Occipital lobe (tissue), 2 donors: ENCODE data around the gene CRABP2. TPM values are rescaled to one million over a fixed set of nuclear protein-coding genes. Genes with fewer than 3 reads are reported as not detected.

ENCODE experiments used
- DNase-seq: peaks from one replicate; lab custom pipeline; 2025; lab: John Stamatoyannopoulos, UW
- total RNA-seq: library from RNA; depleted of rRNA; stranded (reverse); fragments of >200 nt; gene quantifications from one replicate; pipeline ENCODE4 v1.2.3, GENCODE V29; 2014

Gene CRABP2
- total RNA-seq, 1 donor from 2014 or later: 3.1 TPM

- DNase-seq: peak; percentile 49
Observed at GRCh38 chr1:156709757-156710489, 4.5 kb upstream of the CRABP2 start.

GRCh38 chr1:156709031-156709430 lies 3.6 kb upstream of the CRABP2 start:
- no peak for DNase-seq

DNA sequence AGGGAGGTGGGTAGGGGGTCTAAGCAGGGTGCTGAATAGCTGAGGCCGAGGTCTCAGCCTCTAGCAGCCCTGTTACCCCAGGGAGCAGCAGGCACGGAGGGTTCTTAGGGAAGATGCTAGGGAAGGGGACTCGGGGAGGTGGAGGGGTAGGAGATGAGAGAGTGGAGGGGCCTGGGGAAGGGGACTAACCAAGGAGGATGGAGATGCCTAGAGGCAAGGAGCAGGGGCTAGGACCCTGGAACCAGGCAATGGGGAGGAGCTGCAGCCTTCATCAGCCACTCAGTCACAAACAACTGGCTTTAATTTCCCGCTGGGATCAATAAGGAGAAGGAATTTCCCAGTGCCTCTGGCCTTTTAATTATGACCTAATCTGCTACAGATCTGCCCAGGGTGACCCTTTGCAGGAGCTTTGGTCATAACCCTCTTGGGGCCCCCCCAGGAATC lies 2.9 kb upstream of the CRABP2 start:
- no peak for DNase-seq

DNA sequence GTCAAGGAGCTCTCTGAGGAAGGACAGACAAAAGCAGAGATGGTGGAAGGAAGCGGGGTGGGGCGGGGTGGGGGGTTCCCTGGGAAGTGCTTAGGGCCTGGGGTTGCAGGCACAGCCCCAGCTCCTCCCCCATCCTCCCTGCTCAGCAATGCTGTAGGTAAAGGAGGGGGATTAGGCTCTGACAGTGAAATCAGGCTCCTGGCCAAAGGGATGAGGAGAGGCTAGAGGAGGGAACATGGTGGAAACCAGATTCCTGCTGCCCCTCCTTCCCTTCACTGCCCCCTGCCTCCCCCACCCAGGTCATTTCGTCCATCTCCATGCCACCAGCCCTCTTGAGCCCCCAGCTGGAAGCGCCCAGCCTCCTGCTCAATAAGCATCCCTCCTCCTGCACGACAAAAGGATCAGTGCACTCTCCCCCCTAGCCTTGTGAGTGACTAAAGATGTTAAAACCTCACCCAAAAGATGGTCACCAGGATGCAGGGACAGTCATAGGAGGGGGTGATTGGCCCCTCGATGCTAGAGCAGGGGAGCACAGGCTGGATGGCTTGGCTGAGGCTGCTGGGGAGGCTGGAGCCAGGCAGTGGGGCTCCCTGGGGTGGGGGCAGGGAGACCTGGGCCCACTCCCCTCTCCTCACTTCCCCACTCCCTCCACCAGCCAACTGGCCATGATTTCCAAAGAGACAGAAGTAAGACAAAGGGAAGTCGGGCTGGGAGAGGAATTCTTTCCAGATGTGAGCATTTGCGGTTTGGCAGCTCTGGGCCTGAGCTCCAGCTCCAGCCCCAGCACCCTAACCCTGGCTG lies 2.2 kb upstream of the CRABP2 start:
- no peak for DNase-seq

DNA sequence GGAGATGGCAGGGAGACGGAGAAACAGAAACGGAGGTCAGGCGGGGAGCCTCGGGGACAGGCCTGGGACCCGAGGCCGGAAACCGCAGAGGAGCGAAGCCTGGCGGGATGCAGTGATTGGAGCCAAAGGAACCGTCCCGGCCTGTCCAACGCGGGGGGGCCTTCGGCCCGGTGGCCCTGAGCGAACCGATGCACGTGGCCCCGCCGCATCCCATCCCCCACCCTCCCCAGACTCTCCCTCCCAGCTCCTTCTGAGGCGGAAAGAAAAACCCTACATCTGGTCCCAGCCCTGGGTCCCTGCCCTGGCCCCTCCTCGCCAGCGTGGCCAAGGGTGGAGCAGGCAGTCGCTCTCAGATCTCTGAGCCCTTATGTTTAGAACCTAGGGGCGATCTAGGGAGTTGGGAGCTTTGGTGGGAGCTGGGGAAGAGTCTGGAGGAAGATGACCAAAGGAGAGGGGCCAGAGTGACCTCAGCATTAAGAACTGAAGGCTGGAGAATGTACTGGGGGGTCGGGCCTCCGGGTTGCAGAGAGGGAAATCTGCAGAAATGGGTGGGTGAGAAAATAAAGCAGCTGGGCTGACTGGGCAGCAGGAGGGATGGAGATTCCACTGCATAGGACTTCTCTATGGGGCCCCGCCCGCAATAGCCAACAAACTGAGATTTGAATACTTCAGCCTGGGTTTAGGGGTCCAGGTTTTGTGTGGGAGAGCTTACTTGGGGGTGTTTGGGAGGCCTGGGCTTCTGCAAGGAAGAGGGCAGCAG lies 1.5 kb upstream of the CRABP2 start:
- no peak for DNase-seq

- peak; percentile 17 for DNase-seq
Observed at GRCh38 chr1:156705918-156706656, 704 bp upstream of the CRABP2 start.

GRCh38 chr1:156704930-156705320 lies 458 bp downstream of the CRABP2 start:
- peak; percentile 11 for DNase-seq

- DNase-seq: no peak
Observed at GRCh38 chr1:156704166-156704711, 1.1 kb downstream of the CRABP2 start.

- DNase-seq: no peak
Observed at GRCh38 chr1:156703741-156704140, 1.6 kb downstream of the CRABP2 start.

GRCh38 chr1:156703336-156703735 lies 2.0 kb downstream of the CRABP2 start:
- DNase-seq: no peak

DNA sequence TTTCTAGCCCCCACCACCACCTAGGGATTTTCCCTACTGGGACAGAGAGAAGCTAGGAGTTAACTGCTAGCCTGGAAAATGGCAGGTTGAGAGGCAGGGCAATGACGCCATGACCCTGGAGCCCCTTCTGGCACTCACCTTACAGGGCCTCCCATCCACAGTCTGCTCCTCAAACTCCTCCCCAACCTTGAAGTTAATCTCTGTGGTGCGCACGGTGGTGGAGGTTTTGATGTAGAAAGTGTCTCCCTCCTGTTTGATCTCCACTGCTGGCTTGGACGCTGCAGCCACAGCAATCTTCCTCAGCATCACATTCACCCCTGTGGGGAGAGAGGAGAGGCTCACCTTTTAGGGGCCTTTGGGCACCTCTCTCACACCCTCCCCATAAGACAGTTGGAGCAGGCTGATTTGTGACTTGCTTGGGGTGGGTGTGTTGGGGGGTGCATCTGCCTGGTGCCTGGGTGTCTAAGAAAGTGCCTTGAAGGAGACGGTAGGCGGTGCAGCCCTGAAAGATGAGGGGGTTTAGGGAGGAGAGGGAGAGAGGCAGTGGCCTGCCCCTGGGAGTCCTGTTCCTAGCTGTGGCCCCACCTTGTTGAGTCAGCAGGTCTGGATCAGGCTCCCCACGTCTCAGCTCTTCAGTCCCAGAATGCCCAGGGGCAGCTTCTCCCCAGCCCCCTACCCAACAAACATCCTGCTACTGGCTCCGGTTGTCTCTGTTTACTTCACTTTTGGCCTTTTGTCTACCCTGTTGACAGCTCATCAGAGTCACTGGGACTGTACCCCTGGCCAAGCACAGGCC lies 4.4 kb downstream of the CRABP2 start:
- DNase-seq: no peak

DNA sequence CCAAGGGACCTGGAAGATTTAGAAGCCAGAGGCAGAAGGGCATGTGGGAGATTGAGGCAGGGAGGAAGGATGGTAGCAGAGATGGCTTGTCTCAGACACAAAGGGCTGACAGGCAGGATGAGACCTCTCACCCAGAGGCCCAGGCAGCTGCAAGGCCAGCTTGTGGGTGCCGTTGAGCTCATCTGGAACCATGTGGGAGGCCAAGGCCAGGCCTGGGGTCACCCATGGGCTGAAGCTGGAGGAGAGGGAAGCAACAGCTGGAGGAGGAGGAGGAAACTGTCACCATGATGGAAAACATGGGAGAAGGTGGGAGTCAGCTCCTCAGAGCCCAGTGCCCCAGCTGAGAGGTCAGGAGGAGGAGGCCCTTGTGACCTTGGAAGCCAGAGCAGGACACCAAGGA lies 6.4 kb downstream of the CRABP2 start:
- DNase-seq: no peak

GRCh38 chr1:156697481-156697880 lies 7.9 kb downstream of the CRABP2 start:
- DNase-seq: no peak

GRCh38 chr1:156696755-156697154 lies 8.6 kb downstream of the CRABP2 start:
- DNase-seq: no peak

DNA sequence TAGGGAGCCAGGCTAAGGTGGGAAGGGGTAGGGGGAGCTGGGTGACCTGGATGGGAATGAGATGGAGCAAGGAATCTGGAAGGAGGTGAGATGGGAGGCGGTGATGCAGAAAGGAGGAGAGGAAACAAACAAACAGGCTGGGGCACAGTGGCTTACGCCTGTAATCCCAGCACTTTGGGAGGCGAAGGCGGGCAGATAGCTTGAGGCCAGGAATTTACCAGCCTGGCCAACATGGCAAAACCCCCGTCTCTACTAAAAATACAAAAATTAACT lies 10.8 kb downstream of the CRABP2 start:
- no peak for DNase-seq

GRCh38 chr1:156693848-156694689 lies 11.3 kb downstream of the CRABP2 start:
- no peak for DNase-seq

- no peak for DNase-seq
Observed at GRCh38 chr1:156692925-156693847, 12.2 kb downstream of the CRABP2 start.

DNA sequence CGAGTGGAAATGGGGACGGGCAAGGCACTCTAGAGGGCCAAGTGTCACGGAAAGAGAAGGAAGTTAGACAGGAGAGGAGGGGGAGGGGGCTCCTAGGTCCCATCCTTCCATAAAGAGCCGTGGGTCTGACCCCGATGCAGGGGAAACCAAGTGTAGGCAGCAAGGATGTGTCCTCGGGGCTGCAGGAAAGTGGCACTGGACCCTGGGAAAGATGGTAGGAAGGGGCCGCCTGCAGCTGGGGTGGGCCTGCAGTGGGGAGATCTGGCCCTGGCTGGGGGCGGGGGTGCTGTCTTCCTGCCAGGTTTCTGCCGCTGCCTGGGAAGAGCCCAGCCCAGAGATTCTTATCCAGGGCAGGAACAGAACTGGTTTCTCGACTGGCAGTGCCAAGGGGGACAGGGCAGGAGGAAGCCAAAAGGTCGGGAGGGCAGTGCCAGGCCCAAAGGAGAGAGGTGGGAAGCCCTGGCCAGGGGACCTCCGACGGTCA lies 12.9 kb downstream of the CRABP2 start:
- no peak for DNase-seq
